GM23248 (cell line): ENCODE results near the gene SLC25A45. TPM values are rescaled to one million over a fixed set of nuclear protein-coding genes. Genes with fewer than 3 reads are reported as not detected.

ENCODE experiments used
- DNase-seq: peaks from one replicate; pipeline ENCODE4 v3.0.0-alpha.2; 2015
- H2AFZ ChIP-seq: fragments of 200-600 bp; sonication (generic); 2 replicates; pipeline ENCODE4 v1.6.1; 2016; ENCODE audit warnings: antibody characterized with exemption
- H3F3A ChIP-seq: fragments of 200-600 bp; sonication (generic); 2 replicates; pipeline ENCODE4 v1.6.1; 2016; ENCODE audit warnings: mild to moderate bottlenecking, antibody characterized with exemption, mixed run types; ENCODE audit not compliant: insufficient read depth
- H3K27ac ChIP-seq: fragments of 200-600 bp; sonication (generic); 2 replicates; pipeline ENCODE4 v1.5.1; 2016; ENCODE audit warnings: mild to moderate bottlenecking
- H3K27me3 ChIP-seq: fragments of 200-600 bp; sonication (generic); replicated peaks from 2 replicates; pipeline ENCODE4 v1.6.1; 2016; ENCODE audit warnings: mild to moderate bottlenecking; ENCODE audit not compliant: insufficient read depth
- H3K36me3 ChIP-seq: fragments of 200-600 bp; sonication (generic); 2 replicates; pipeline ENCODE4 v1.6.1; 2016; ENCODE audit warnings: low read depth, mild to moderate bottlenecking
- H3K4me1 ChIP-seq: fragments of 200-600 bp; sonication (generic); 2 replicates; pipeline ENCODE4 v1.6.1; 2016; ENCODE audit warnings: mild to moderate bottlenecking; ENCODE audit not compliant: insufficient read depth
- H3K4me2 ChIP-seq: fragments of 200-600 bp; sonication (generic); one replicate; pipeline ENCODE4 v1.6.1; 2016; ENCODE audit warnings: mild to moderate bottlenecking; ENCODE audit not compliant: unreplicated experiment
- H3K4me3 ChIP-seq: fragments of 200-600 bp; sonication (generic); 2 replicates; pipeline ENCODE4 v1.5.1; 2016; ENCODE audit warnings: mild to moderate bottlenecking
- H3K79me2 ChIP-seq: fragments of 200-600 bp; sonication (generic); 2 replicates; pipeline ENCODE4 v1.6.1; 2016; ENCODE audit warnings: mild to moderate bottlenecking; ENCODE audit not compliant: insufficient read depth
- H3K9ac ChIP-seq: fragments of 200-600 bp; sonication (generic); 2 replicates; pipeline ENCODE4 v1.6.1; 2016; ENCODE audit warnings: mild to moderate bottlenecking
- H3K9me2 ChIP-seq: fragments of 200-600 bp; sonication (generic); 2 replicates; pipeline ENCODE4 v1.6.1; 2016; ENCODE audit warnings: mixed run types, mild to moderate bottlenecking, moderate library complexity; ENCODE audit not compliant: insufficient read depth
- H3K9me3 ChIP-seq: fragments of 200-600 bp; sonication (generic); one replicate; pipeline ENCODE4 v1.6.1; 2017; ENCODE audit warnings: low read depth
- H4K20me1 ChIP-seq: fragments of 200-600 bp; sonication (generic); 2 replicates; pipeline ENCODE4 v1.6.0; 2016; ENCODE audit not compliant: insufficient read depth
- EZH2 ChIP-seq: fragments of 200-600 bp; sonication (generic); IDR thresholded peaks from 2 replicates; pipeline ENCODE4 v1.6.1; 2018; ENCODE audit warnings: antibody characterized with exemption, mild to moderate bottlenecking; ENCODE audit not compliant: insufficient read depth, poor library complexity, severe bottlenecking
- EZH2phosphoT487 ChIP-seq: fragments of 200-600 bp; sonication (generic); IDR thresholded peaks from 2 replicates; pipeline ENCODE4 v1.6.1; 2018; ENCODE audit warnings: antibody characterized with exemption, moderate library complexity, mild to moderate bottlenecking, low read depth; ENCODE audit not compliant: insufficient read depth
- WGBS, 2 experiments: methylation state at CpG; one replicate each; pipeline ENCODE4 v1.1.6; 2015 to 2017; ENCODE audit warnings: low lambda C conversion rate in 2 of 2, low coverage in 1 of 2; ENCODE audit errors: missing lambda C conversion rate in 2 of 2; 5-methylcytosine and 5-hydroxymethylcytosine counted together
- in situ Hi-C: fragments of 300-500 bp; cut with MboI; formaldehyde crosslinking; loops from 2 replicates; pipeline ENCODE4 v1.15.0; 2020
- polyA plus RNA-seq: library from polyadenylated mRNA; unstranded; fragments of >200 nt; fragmentation: Nextera tagmentation; extraction: Ambion mirVana; gene quantifications from 2 replicates; pipeline ENCODE4 v1.2.1, GENCODE V29; 2016
- total RNA-seq: library from RNA; depleted of rRNA; stranded (reverse); fragments of >200 nt; shearing (Covaris generic); gene quantifications from 2 replicates; pipeline ENCODE4 v1.2.3, GENCODE V29; 2014

Gene SLC25A45
- total and polyA plus RNA-seq, 2 experiments from 2014 or later: 3.6 to 3.9 TPM

DNA sequence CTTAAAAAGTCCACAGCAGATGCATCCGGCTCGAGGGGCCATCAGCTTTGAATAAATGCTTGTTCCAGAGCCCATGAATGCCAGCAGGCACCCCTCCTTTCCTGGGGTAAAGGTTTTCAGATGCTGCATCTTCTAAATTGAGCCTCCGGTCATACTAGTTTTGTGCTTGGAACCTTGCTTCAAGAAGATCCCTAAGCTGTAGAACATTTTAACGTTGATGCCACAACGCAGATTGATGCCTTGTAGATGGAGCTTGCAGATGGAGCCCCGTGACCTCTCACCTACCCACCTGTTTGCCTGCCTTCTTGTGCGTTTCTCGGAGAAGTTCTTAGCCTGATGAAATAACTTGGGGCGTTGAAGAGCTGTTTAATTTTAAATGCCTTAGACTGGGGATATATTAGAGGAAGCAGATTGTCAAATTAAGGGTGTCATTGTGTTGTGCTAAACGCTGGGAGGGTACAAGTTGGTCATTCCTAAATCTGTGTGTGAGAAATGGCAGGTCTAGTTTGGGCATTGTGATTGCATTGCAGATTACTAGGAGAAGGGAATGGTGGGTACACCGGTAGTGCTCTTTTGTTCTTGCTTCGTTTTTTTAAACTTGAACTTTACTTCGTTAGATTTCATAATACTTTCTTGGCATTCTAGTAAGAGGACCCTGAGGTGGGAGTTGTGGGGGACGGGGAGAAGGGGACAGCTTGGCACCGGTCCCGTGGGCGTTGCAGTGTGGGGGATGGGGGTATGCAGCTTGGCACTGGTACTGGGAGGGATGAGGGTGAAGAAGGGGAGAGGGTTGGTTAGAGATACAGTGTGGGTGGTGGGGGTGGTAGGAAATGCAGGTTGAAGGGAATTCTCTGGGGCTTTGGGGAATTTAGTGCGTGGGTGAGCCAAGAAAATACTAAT is 42.0 kb upstream of the SLC25A45 start:
- H3K4me3 ChIP-seq: peak overlapping the region; percentile 93
- H3K4me2 ChIP-seq: peak overlapping the region; percentile 96
- no peak for TF ChIP-seq EZH2
- peak; percentile 71 for TF ChIP-seq EZH2phosphoT487
- H3K27me3 ChIP-seq: no peaks in the 10 kb centered on the region
- WGBS, 2 experiments: 0 to 1% methylated on average over 18 of the region's 18 CpGs
- peaks cover 91% of the 10 kb centered on the region for H3K79me2 ChIP-seq
- no peaks in the 10 kb centered on the region for H3K9me3 ChIP-seq
- peak overlapping the region; percentile 100 for H3K27ac ChIP-seq
- in situ Hi-C loops: no loop called here
- peak; percentile 80 for DNase-seq
- H3K9me2 ChIP-seq: no peaks in the 10 kb centered on the region
- H3K4me1 ChIP-seq: peaks cover 19% of the 10 kb centered on the region
- H4K20me1 ChIP-seq: peaks cover 49% of the 10 kb centered on the region
- H3K9ac ChIP-seq: peak overlapping the region; percentile 100
- no peak overlapping the region for H2AFZ ChIP-seq
- peaks cover 86% of the 10 kb centered on the region for H3F3A ChIP-seq
- H3K36me3 ChIP-seq: peaks cover 43% of the 10 kb centered on the region

- no peaks in the 10 kb centered on the region for H3K9me2 ChIP-seq
- no peak overlapping the region for H2AFZ ChIP-seq
- peaks cover 43% of the 10 kb centered on the region for H3K36me3 ChIP-seq
- H3K4me1 ChIP-seq: peaks cover 26% of the 10 kb centered on the region
- H3K4me2 ChIP-seq: peak overlapping the region; percentile 96
- H3K79me2 ChIP-seq: peaks cover 87% of the 10 kb centered on the region
- DNase-seq: peak; percentile 48
- peak overlapping the region; percentile 100 for H3K27ac ChIP-seq
- 1 to 2% methylated on average over 16 to 19 of the region's 19 CpGs for WGBS, 2 experiments
- H3K4me3 ChIP-seq: peak overlapping the region; percentile 93
- peaks cover 82% of the 10 kb centered on the region for H3F3A ChIP-seq
- peak overlapping the region; percentile 100 for H3K9ac ChIP-seq
- no peaks in the 10 kb centered on the region for H3K9me3 ChIP-seq
- peaks cover 46% of the 10 kb centered on the region for H4K20me1 ChIP-seq
- no peaks in the 10 kb centered on the region for H3K27me3 ChIP-seq
- TF ChIP-seq EZH2phosphoT487 (peak; percentile 86), EZH2 (no peak)
- in situ Hi-C loops: no loop called here
These were observed 41.2 kb upstream of the SLC25A45 start for GRCh38 chr11:65423516-65424204.

GRCh38 chr11:65422633-65423515 is 40.4 kb upstream of the SLC25A45 start, which contains the start of gene NEAT1:
NEAT1 (plus strand) TSS chr11:65422798.
- peaks cover 33% of the 10 kb centered on the region for H3K4me1 ChIP-seq
- H3K36me3 ChIP-seq: peaks cover 43% of the 10 kb centered on the region
- H2AFZ ChIP-seq: no peak within 1 kb of the TSS
- peak within 1 kb of the TSS; percentile 93 for H3K4me3 ChIP-seq
- no peaks in the 10 kb centered on the region for H3K9me3 ChIP-seq
- no peaks in the 10 kb centered on the region for H3K27me3 ChIP-seq
- peak; percentile 88 for DNase-seq
- peak within 1 kb of the TSS; percentile 97 for H3K4me2 ChIP-seq
- 0 to 2% methylated on average over 36 to 40 of the region's 40 CpGs for WGBS, 2 experiments
- peaks cover 74% of the 10 kb centered on the region for H3F3A ChIP-seq
- H3K27ac ChIP-seq: peak within 1 kb of the TSS; percentile 100
- peaks cover 86% of the 10 kb centered on the region for H3K79me2 ChIP-seq
- in situ Hi-C loops: no loop called here
- peak within 1 kb of the TSS; percentile 100 for H3K9ac ChIP-seq
- TF ChIP-seq EZH2phosphoT487 (peak; percentile 66; the same call in 1 of the 2 replicates), EZH2 (no peak)
- no peaks in the 10 kb centered on the region for H3K9me2 ChIP-seq
- peaks cover 41% of the 10 kb centered on the region for H4K20me1 ChIP-seq
